ENCODE results near the gene FMNL2.
"Not testable (repeated sequence)": the region's sequence is repeated elsewhere in the genome, so short reads cannot be mapped to it uniquely, and the experiment has no call there.

FMNL2 gene

DNA sequence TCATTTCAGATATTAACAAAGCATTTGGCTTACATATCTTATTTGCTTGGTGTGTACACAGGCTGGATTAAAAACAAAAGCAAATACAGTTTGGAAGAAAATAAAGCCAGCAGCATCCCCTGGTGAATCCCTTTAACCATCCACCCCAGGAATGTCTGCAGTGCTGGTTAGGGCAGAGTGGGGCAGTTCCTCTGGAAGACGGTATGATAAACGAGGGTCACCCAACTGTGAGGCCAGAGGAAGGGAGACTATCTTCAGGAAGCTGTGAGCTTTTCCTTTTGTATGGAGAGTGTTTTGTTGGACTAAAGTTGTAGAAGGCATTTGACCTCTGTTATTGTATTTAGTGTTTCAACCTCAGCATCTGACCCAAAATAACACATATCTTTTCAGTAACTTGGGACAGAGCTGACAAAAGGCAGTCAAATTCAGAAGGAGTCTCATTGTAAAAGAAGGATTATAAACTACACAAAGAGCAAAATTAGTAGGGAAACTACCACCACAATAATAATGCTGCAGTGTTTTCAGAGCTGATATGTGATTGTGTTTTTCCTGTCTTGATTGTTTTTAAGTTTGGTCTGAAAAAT, 159.1 kb downstream of the FMNL2 start:
- DNase-seq (ENCODE audit: low read depth), result no peak

DNA sequence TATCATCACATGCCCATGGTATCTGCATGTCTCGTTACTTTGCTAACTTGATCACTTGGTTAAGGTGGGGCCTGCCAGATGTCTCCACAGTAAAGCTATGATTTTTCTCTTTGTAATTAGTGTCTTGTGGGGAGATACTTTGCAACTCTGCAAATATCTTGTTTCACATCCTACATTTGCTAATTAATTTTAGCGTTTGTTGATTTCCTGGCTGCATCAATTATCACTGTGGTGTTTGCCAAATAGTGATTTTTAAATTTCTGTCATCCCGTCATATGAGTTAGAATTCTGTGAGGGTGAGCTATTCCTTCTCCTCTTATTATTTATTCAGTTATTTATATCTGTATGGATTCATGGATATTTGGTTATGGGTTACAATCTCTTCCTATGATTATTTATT, 161.4 kb downstream of the FMNL2 start:
- DNase-seq (ENCODE audit: low read depth), result no peak

DNA sequence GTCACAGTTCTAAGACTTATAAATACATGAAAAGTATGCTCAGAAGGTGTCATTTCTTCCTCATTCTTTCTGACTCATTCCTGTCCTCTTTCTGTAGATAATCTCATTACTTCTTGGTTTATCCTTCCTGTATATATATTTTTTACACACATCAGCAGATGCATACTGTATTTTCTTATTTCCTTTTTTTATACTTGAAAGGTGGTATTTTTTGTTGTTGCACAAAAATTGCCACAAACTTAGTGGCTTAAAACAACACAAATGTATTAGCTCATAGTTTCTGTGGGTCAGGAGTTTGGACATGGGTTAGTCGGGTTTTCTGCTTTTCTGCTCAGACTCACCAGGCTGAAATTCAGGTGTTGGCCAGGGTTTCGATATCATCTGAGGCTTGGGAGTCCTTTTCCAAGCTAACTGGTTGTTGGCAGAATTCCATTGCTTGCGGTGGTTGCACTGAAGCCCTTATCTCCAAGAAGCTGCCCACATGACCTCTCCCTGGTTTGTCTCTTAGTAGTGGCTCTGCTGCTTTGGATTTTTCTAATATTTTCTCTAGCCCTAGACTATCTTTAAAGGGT, 162.6 kb downstream of the FMNL2 start:
- DNase-seq (ENCODE audit: low read depth), result peak; percentile 94

DNA sequence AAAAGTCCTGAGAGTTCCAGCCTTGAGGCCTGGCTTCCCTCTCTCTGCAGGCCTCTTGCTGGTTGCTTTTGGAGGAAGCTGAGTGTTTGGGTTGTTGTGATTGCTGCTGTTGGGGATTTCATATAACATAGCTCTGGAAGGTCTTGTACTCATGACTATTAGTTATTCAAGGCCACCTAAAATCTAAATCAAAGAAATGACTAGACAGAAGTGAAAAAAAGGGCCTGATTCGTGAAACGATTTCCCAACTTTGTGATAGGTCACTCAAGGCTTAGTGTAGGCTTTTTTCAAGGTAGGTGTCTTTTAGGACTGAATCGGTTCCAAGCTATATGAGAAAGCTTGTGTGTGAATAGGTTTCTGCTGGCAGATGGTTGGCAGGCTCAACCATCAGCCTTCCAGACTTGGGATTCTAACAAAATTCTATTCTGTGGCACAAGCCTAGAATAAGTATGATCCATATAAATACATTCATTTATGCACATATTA, 164.4 kb downstream of the FMNL2 start:
- DNase-seq (ENCODE audit: low read depth), result peak; percentile 56

DNA sequence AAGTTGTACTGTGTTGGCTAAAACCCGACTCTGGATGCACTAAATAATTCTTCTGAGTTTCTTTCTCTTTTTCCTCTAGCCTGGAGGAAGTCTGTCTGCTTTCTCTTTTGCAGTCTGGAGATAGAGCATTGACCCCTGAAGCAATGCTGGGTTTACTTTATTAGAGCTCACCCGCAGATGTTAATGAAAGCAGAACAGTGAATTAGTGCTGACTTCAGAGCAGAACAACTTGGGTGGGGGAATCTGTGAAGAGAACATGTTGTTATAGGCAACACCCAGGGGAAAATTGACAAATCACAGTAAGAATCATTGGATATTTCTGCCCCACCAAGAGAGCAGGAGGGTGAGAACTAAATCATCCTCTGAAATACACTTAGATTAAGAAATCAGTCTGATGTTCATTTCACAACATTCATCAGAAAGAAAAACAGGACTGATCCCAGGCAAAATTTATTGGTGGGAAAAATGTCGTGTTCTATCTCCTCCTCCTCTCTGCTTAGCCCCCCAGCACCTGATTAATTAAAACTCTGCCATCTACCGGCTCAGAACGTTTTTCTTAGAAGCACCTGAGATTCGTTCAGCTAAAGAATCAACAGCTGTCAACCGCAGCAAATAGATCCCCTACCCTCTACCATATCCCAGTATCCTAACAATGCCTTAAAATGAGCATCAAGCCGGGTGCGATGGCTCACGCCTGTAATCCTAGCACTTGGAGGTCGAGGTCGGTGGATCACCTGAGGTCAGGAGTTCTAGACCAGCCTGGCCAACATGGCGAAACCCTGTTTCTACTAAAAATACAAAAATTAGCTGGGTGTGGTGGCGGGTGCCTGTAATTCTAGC, 165.1 kb downstream of the FMNL2 start:
- peak; percentile 92 for DNase-seq (ENCODE audit: low read depth)

DNA sequence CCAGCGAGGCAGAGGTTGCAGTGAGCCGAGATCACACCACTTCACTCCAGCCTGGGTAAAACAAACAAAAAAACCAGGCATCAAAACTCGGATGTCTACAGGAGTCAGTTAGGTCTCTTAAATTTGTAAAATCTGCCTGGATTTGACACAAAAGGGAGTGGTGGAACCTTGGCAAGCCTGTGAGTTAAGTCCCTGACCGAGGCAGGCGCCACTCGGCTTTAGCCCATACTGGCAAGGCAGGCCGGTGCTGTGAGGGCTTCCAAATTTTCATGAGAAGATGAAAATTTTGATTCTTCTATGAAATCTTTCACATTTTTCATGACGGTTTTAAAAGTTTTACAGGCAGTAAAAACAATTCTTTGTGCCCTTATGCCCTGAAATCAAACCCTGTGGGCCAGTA, 165.8 kb downstream of the FMNL2 start:
- DNase-seq (ENCODE audit: low read depth), result no peak

DNA sequence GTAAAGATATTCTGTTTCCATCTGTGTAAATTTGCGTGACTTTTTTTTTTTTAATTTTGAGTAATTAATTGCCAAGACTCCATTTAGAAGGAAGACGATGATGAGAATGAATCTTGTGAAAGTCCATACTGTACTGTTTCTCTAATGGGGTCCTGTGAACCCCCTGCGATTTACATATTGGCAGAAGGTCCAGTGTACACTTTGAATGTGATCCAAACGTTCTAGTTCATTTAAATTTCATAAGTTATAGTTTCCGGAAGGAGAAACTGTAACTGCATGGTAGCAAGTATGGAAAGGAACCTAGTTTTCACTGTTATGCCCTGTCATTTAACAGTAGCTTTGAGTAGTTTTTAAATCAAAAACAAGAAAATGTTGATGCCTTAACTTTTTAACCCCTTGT, 166.7 kb downstream of the FMNL2 start:
- DNase-seq (ENCODE audit: low read depth), result no peak

DNA sequence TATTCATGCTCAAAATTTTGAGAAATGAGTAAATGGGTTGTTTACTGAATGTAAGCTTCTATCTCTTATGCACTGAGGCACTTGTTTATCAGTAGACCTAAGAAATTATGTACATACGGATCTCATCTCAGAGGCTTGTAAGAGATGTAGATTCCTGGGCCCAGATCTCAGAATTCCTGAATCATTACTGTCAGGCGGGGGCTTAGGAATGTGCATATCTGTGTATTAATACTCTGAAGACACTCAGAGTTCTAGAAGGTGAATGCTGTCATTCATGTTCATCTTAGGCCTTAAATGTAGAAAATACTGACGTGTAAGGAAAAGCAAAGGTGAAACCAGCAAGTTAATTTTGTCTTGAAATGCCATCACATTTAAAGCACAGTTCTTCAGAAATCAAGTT, 169.6 kb downstream of the FMNL2 start:
- DNase-seq (ENCODE audit: low read depth), result peak; percentile 90

DNA sequence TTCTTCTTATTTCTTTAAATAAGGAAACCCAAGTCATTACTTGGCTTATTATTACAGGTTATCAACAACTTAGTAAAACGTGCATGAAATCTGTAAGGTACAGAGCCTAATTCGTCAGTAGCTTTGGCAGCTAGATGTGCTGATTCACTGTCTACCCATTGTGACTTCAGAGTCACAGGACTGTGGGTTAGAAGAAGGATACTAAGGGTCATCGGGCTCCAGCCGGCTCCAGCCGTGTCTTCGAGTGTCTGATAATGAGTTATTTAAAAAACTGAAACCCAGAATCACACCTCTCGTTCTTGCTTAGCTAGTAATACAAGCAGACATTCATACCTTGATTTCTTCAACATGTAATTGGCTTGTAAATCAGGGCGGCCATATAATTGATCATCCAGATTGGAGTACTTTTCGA, 170.5 kb downstream of the FMNL2 start:
- peak; percentile 87 for DNase-seq (ENCODE audit: low read depth)

DNA sequence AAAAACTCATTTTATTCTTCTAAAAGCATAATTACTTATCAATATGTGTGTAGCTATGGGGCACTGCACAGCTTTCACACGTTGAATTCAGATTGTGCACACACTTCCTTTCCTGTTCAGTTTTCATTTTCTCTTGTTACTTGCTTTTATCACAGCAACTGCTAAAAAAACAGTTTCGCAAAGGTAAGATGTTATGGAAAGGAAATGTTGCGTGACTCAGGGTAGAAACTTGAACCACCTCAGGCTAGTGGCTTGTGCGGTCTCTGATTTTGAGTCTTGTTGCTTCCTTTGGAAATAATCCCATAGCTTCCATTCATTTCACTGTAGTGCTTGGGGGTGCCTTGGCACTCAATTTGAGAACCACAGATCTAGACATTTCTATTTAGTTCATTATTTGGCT, 171.9 kb downstream of the FMNL2 start:
- peak; percentile 94 for DNase-seq (ENCODE audit: low read depth)

DNA sequence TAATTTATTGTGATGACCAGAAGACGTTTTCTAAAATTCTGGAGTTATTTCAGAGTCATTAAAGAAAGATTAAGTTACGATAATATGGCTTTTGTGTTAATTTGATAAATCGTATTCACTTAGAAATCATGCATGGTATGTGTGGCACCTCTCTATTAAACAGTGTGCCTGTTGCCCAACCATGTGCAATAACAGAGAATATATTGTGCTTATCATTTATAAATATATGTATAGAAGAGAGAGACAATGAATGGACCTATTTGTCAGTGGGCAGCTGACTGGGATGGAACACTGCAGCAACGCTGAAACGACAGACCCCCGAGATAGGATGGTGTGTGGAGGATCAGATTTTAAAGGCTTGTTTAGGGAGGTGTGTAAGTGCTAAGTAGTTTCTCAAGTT, 172.9 kb downstream of the FMNL2 start:
- DNase-seq (ENCODE audit: low read depth), result no peak

DNA sequence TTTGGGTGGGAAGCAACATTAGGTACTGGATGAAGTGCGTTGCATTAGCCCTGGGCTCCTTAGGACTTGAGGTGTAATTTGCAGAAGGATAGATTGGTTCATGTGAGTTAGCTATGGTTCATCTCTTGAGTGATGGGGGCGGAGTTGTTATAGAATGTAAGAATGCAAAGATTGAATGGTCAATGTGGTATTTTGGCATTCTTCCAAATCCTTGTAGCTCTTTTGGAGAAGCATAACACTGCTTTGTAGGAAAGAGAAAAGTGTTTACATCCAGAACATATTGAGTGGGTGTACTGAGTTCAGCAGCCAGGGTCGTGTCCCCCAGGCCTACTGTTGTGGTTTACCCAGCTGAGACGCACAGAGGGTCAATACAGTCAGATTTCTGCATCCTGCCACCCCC, 173.5 kb downstream of the FMNL2 start:
- DNase-seq (ENCODE audit: low read depth), result peak; percentile 94

DNA sequence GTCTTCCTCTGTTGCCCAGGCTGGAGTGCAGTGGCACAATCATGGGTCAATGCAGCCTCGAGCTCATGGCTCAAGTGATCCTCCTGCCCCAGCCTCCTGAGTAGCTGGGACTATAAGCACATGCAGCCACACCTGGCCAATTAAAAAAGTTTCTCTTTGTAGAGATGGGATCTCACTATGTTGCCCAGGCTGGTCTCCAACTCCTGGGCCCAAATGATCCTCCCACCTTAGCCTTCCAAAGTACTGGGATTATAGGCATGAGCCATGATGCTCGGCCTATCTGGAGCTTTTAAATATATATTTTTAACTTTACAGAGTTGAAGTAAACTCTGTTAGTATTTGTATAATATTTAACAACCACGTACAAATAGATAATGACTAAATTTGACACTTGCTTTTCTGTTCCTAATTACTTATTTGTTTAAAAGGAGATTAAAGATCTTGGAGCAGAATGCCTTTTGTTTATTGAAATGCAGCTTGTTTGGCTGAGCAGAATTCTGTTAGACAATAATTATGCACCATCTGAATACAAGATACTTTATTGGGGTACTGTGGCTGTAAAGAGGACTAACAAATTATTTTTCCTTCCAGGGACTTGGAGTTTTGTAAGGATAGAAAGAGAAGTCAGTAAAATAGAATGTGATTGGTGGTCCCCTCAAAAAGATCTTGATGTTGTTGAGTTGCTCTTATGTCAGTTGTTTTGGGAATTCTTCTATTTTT, 175.0 kb downstream of the FMNL2 start:
- no peak for DNase-seq (ENCODE audit: low read depth)

DNA sequence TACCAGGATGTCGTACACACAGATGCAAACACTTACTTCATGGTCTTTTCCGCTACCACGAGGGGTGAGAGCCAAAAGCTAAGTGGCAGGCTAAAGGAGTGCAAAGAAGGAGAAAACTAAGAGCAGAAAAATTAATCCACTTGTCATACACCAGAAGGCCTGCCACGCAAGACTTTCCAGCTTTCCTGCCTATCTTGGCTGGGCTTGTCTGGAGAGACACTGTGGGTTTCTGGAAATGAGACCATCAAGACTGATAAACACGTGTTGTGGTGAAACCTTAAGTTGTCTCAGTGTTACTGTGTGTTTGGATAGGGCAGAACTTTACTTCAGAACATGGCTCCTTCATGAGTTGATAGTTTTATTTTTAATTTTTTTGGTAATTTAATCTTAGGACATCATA, 175.6 kb downstream of the FMNL2 start:
- no peak for DNase-seq (ENCODE audit: low read depth)

DNA sequence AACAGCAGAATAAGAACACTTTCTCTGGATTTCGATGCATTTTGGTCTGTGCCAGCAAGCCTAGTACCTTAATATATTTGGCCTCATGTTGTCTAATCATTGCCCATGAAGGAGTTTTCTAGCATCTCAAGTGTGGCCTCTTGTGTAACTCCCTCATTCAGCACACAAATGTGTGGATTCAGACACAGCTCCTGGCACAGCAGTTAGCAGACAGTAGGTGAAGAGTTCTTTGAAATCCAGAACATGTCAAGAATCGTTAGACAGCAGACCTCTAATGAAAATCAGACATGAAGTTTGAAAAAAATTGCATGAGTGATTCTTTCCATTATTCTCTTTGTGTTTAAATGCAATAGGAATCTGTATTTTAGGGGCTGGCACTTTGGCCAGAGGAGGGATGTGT, 177.0 kb downstream of the FMNL2 start:
- DNase-seq (ENCODE audit: low read depth), result no peak

DNA sequence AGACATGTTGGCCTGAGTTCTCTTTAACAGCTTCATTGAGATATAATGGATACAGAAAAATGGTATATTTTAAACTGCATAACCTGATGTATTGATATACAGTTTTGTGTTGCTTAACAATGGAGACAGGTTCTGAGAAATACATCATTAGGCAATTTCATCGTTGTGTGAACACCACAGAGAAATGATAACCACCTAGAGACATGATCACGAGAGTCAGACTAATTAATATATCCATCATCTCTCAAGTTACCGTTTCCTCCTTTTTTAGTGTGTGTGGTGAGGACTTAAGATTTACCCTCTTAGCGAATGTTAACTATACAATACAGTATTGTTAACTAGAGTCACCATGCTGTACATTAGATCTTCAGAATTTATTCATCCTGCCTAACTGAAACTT, 178.1 kb downstream of the FMNL2 start:
- no peak for DNase-seq (ENCODE audit: low read depth)

DNA sequence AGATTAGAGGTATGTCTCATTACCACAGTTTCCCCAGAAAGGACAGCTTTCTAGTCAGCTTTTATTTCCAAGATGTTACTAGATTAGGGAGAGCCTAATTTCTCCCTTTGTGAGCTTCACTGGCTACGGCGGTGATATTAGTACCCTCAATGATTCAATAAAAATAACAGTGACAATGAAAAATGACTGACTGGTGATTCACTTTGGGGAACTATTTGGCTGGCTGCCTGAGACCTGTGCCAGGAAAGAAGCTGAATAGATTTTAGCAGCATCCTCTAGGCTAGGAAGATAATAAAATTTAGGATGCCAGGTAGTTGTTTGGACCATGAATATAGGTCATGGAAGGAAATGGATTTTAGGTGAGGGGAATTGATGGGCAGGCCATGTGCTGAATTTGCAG, 178.7 kb downstream of the FMNL2 start:
- peak; percentile 71 for DNase-seq (ENCODE audit: low read depth)

DNA sequence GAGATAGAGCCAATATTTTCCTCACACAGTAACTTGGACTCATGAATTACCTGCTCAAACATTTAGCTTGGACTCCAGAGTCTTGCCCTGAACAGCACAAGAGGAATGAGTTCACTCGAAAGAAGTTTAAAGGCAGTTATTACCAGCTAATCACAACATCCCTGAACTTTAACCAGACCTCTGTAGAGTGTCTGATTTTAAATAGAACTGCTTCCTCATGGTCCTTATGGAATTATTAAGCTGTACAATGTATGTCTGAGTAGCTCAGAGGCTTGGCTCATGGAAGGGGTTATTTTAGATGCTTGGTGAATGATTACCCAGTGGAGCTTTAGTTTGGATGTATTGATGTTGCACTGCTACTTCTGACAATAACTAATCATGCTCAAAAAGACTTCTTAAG, 183.1 kb downstream of the FMNL2 start:
- no peak for DNase-seq (ENCODE audit: low read depth)

DNA sequence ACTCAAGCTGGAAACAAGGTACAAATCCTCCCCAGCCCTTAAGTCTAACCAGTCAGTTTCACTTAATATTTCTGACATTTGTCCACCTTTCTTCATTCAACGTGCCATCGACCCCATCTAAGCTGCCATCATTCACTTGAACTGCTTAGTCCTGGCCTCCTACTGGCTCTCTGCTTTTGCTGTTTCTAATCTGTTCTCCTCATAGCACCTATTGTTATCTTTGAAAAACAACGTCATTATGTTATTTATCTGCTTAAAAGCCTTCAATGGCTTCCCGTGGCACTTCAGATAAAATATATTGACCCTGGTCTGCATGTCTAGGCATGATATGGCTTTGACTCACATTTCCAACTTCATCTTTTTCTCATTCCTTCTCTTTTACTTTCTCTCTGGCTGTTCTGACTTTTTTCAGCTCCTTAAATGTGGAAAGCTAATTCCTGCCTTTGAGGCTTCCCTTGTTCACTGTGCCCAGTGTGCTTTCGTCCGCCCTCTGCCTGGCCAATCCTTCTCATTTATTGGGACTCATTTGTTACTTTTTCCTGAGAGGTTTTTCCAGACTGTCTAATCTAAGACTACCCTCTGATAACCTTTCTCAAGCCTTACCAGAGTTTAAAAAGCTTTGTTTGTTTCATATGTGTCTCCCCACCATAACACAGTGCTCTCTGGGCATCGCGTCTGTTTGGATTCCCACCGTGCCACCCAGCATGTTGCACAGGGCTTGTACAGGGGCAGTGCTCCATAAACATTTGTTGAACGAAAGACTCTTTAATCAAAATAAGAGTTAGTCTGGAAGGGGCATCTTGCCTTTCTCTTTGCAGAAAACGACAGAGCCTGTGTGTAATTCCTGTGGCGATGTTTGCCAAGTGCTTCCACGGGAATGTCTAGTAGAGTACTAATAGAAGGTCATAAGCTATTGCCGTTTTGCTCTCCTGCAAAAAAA, 183.9 kb downstream of the FMNL2 start:
- DNase-seq (ENCODE audit: low read depth), result no peak

DNA sequence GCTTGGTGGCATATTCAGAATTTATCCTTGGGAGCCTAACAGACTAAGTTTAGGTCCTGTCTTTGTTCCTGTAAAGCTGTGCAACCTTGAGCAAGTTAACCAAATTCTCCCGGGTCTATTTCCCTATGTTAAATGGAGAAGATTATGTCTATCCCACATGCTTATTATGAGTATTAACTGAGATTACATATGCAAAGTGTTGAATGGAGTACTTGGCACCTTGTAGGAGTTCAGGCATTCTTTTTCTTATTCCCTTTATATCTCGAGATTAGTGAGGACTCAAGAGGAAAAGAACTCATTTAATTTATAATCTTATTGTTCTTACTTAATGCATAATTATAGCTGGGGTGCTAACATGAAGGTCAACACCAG, 184.6 kb downstream of the FMNL2 start:
- no peak for DNase-seq (ENCODE audit: low read depth)

DNA sequence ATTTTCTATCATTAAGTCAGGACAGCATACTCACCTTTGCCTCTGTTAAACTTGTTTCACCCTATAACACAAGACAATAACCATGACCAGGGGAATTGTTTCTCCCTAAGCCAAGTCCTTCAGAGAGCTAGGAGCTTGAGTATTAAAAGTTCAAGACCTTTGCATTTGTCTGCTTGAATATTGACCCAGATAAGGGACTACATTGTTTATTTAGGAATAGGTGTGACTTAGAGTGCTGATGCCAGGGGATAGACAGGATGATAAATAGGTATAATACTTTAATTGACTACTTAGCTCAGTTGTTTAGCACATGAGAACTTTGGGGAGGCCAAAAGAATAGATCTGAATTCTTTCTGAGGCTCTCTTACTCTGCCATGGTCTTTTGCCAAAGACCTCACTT, 185.8 kb downstream of the FMNL2 start:
- no peak for DNase-seq (ENCODE audit: low read depth)

DNA sequence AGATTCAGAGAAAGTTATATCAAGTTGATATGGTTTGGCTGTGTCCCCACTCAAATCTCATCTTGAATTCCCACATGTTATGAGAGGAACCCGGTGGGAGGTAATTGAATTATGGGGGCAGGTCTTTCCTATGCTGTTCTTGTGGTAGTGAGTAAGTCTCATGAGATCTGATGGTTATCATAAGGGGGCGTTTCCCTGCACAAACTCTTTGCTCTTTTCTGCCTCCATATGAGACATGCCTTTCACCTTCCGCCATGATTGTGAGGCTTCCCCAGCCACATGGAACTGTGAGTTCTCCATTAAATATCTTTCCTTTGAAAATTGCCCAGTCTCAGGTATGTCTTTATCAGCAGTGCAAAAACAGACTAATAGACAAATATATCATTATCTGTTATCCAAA, 187.5 kb downstream of the FMNL2 start:
- not testable (repeated sequence) for DNase-seq (ENCODE audit: low read depth)

All from iris pigment epithelial cell (primary cell).